ENCODE measurements around the gene KLF7.

KLF7 gene

DNA sequence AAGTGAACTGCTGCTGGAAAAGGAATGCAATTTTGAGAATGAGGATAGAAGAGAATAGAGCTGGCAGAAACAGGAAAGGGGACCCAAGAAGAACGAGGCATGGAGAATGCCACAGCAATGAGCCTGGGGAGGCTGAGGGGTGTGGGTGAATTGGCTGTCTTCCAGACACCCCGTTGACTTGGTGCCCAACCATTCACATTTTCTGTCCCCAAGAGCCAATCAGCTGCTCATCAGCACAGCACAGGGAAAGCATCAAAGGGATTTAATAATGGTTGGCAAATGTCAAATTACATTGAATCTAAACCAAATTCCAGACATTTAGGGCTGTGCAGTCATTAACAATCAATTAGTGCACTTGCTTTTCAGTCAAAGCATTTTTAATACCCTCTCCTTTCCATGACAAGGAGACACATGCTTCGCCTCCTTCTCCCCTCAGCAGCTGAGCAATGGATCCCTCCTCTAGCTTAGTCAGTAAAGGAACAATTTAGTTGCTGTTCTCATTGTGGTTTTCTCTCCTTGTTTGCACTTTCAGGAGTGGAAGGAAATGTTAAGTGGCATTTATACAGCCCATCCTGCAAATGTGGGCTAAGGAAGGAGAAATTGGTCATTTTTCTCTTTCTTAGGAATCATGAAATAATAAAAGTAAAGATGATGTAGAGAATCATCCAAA lies 98.8 kb downstream of the KLF7 start:
- TF ChIP-seq EP300 (IDR thresholded peaks at IDR 0.05; ENCODE audit: borderline replicate concordance) (no peak), TAF1 (IDR thresholded peaks at IDR 0.05; ENCODE audit: low read depth) (no peak), CREB1 (IDR thresholded peaks at IDR 0.05; ENCODE audit: low read depth) (no peak), EGR1 (IDR thresholded peaks at IDR 0.05) (no peak), CEBPB (IDR thresholded peaks at IDR 0.05) (no peak), FOXM1 (IDR thresholded peaks at IDR 0.05; ENCODE audit: borderline replicate concordance, low read depth) (no peak), TCF12 (IDR thresholded peaks at IDR 0.05; ENCODE audit: low read depth) (no peak), YY1 (IDR thresholded peaks at IDR 0.05; ENCODE audit: low read depth) (no peak)
- TF ChIP-seq, protein P1, sequence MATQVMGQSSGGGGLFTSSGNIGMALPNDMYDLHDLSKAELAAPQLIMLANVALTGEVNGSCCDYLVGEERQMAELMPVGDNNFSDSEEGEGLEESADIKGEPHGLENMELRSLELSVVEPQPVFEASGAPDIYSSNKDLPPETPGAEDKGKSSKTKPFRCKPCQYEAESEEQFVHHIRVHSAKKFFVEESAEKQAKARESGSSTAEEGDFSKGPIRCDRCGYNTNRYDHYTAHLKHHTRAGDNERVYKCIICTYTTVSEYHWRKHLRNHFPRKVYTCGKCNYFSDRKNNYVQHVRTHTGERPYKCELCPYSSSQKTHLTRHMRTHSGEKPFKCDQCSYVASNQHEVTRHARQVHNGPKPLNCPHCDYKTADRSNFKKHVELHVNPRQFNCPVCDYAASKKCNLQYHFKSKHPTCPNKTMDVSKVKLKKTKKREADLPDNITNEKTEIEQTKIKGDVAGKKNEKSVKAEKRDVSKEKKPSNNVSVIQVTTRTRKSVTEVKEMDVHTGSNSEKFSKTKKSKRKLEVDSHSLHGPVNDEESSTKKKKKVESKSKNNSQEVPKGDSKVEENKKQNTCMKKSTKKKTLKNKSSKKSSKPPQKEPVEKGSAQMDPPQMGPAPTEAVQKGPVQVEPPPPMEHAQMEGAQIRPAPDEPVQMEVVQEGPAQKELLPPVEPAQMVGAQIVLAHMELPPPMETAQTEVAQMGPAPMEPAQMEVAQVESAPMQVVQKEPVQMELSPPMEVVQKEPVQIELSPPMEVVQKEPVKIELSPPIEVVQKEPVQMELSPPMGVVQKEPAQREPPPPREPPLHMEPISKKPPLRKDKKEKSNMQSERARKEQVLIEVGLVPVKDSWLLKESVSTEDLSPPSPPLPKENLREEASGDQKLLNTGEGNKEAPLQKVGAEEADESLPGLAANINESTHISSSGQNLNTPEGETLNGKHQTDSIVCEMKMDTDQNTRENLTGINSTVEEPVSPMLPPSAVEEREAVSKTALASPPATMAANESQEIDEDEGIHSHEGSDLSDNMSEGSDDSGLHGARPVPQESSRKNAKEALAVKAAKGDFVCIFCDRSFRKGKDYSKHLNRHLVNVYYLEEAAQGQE (IDR thresholded peaks at IDR 0.05; ENCODE audit: low read depth) = no peak
- TF ChIP-seq, protein P2, sequence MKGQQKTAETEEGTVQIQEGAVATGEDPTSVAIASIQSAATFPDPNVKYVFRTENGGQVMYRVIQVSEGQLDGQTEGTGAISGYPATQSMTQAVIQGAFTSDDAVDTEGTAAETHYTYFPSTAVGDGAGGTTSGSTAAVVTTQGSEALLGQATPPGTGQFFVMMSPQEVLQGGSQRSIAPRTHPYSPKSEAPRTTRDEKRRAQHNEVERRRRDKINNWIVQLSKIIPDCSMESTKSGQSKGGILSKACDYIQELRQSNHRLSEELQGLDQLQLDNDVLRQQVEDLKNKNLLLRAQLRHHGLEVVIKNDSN (IDR thresholded peaks at IDR 0.05) = no peak

DNA sequence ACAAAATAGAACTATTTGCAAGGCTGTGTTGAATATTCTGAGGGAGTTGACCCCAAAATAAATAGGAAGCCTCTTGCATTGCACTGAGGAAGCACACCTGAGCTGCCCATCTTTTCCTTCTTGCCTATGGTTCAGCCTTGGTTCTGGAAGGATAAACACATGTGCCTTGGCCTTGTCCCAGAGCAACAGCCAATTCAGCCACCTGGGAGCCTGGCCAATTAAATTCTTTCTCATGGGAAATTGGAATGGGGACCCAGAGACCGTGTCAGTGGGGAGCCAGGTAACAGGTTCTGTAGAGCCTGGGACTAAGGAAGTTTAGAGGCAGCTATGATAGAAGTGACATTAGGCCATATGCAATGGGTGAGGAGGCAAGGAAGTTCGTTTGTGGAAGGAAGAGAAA lies 99.6 kb downstream of the KLF7 start:
- TF ChIP-seq CREB1 (IDR thresholded peaks at IDR 0.05; ENCODE audit: low read depth) = no peak

DNA sequence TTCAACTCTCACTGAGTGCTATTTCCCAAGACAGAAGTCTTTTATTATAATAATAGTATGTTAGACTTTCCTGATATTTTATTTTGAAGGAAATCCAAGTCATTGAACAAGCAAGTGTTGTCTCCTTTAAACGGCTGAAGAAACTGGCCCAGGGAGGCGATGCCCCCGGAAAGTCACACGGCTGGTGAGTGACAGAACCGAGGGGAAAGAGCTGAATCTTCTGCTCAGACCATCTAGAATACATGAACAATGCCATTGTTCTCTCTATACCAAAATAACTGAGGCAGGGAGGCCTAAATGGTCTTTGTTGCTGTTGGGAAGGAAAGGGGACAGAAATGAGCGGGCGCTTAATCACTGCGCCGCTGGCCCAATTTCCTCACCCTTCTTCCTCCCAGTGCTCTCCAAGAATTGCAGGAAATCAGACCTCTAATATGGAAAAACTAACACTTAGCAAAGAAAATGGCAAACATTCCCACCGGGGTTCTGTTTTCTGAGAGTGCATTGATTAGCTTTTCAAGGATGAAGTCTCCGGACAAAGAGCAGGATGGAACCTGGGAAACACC lies 101.5 kb downstream of the KLF7 start:
- TF ChIP-seq EP300 (IDR thresholded peaks at IDR 0.05; ENCODE audit: borderline replicate concordance) (no peak), CEBPB (IDR thresholded peaks at IDR 0.05) (no peak), RAD21 (IDR thresholded peaks at IDR 0.05; ENCODE audit: low read depth) (no peak), FOXM1 (IDR thresholded peaks at IDR 0.05; ENCODE audit: borderline replicate concordance, low read depth) (no peak), TAF1 (IDR thresholded peaks at IDR 0.05; ENCODE audit: low read depth) (no peak), TCF12 (IDR thresholded peaks at IDR 0.05; ENCODE audit: low read depth) (no peak), YY1 (IDR thresholded peaks at IDR 0.05; ENCODE audit: low read depth) (no peak), NFIC (IDR thresholded peaks at IDR 0.05) (no peak), CREB1 (IDR thresholded peaks at IDR 0.05; ENCODE audit: low read depth) (no peak), TEAD4 (IDR thresholded peaks at IDR 0.05) (no peak), EGR1 (IDR thresholded peaks at IDR 0.05) (no peak)
- TF ChIP-seq, protein P3, sequence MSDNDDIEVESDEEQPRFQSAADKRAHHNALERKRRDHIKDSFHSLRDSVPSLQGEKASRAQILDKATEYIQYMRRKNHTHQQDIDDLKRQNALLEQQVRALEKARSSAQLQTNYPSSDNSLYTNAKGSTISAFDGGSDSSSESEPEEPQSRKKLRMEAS (IDR thresholded peaks at IDR 0.05) = no peak
- TF ChIP-seq, protein P2 (IDR thresholded peaks at IDR 0.05) = no peak
- TF ChIP-seq, protein P1 (IDR thresholded peaks at IDR 0.05; ENCODE audit: low read depth) = no peak

DNA sequence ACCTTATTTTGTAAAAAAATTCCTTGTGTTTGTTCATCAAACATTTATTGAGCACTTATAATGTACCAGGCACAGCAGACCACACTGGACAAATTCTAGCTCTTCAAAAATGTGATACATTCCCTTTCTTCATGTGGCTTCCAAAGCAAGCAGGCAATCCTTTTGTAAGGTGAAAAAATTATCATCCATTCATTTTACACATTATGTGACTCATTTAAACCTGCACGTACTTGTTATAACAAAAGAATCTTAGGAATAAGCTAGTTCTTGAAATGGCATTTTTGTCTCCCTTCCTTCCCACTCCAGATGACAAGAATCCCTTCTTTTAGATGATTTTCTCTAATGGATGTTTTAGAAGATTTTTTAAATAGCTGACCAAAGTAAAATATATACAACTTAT lies 104.6 kb downstream of the KLF7 start:
- TF ChIP-seq, protein P1 (IDR thresholded peaks at IDR 0.05; ENCODE audit: low read depth) = no peak
- TF ChIP-seq CEBPB (IDR thresholded peaks at IDR 0.05) = no peak
- no peak for TF ChIP-seq TAF1 (IDR thresholded peaks at IDR 0.05; ENCODE audit: low read depth)
- TF ChIP-seq RAD21 (IDR thresholded peaks at IDR 0.05; ENCODE audit: low read depth) = no peak
- no peak for TF ChIP-seq NFIC (IDR thresholded peaks at IDR 0.05)
- TF ChIP-seq, protein P3 (IDR thresholded peaks at IDR 0.05) = no peak
- no peak for TF ChIP-seq TEAD4 (IDR thresholded peaks at IDR 0.05)
- no peak for TF ChIP-seq EGR1 (IDR thresholded peaks at IDR 0.05)
- TF ChIP-seq FOXM1 (IDR thresholded peaks at IDR 0.05; ENCODE audit: borderline replicate concordance, low read depth) = no peak
- TF ChIP-seq ZBTB7A (IDR thresholded peaks at IDR 0.05; ENCODE audit: low read depth) = no peak
- no peak for TF ChIP-seq TCF12 (IDR thresholded peaks at IDR 0.05; ENCODE audit: low read depth)
- no peak for TF ChIP-seq YY1 (IDR thresholded peaks at IDR 0.05; ENCODE audit: low read depth)
- TF ChIP-seq, protein P2 (IDR thresholded peaks at IDR 0.05) = no peak

Data from Ishikawa (cell line).